NCI-H1092 treated with DMSO at 0.1 percent for 48 hours (cell line): Measurements from ENCODE around the gene IP6K2.
"Not testable (repeated sequence)": the region's sequence is repeated elsewhere in the genome, so short reads cannot be mapped to it uniquely, and the experiment has no call there.

ENCODE experiments used
- DNase-seq: peaks from one replicate; lab custom pipeline; 2025; lab: John Stamatoyannopoulos, UW

The IP6K2 gene

GRCh38 chr3:48725185-48725855, 8.3 kb upstream of the IP6K2 start:
- not testable (repeated sequence) for DNase-seq

- no peak for DNase-seq
These were observed 6.7 kb upstream of the IP6K2 start for GRCh38 chr3:48723725-48724124.

- not testable (repeated sequence) for DNase-seq
These were observed 6.3 kb upstream of the IP6K2 start for GRCh38 chr3:48723293-48723692.

- DNase-seq: peak; percentile 40
These were observed 476 bp downstream of the IP6K2 start for GRCh38 chr3:48716508-48716981.

GRCh38 chr3:48715174-48715800, 1.7 kb downstream of the IP6K2 start:
- no peak for DNase-seq

GRCh38 chr3:48711727-48712126, 5.3 kb downstream of the IP6K2 start:
- no peak for DNase-seq

- no peak for DNase-seq
These were observed 8.0 kb downstream of the IP6K2 start for GRCh38 chr3:48709051-48709461.

- DNase-seq: no peak
These were observed 8.5 kb downstream of the IP6K2 start for GRCh38 chr3:48708481-48708889.

GRCh38 chr3:48707157-48707556, 9.9 kb downstream of the IP6K2 start:
- DNase-seq: no peak

GRCh38 chr3:48702320-48702920, 14.6 kb downstream of the IP6K2 start:
- DNase-seq: no peak

- DNase-seq: no peak
These were observed 16.2 kb downstream of the IP6K2 start for GRCh38 chr3:48700731-48701405.

GRCh38 chr3:48698891-48699290, 18.1 kb downstream of the IP6K2 start:
- no peak for DNase-seq

- no peak for DNase-seq
These were observed 19.1 kb downstream of the IP6K2 start for GRCh38 chr3:48697952-48698351.

- DNase-seq: no peak
These were observed 20.4 kb downstream of the IP6K2 start for GRCh38 chr3:48696601-48697000.

GRCh38 chr3:48696156-48696555, 20.9 kb downstream of the IP6K2 start:
- no peak for DNase-seq

- DNase-seq: peak; percentile 26
These were observed 21.6 kb downstream of the IP6K2 start for GRCh38 chr3:48695393-48695753.

GRCh38 chr3:48694610-48695392, 22.2 kb downstream of the IP6K2 start:
- DNase-seq: peak; percentile 38

- DNase-seq: no peak
These were observed 23.2 kb downstream of the IP6K2 start for GRCh38 chr3:48693826-48694225.

GRCh38 chr3:48692551-48692950, 24.5 kb downstream of the IP6K2 start:
- DNase-seq: no peak

GRCh38 chr3:48690846-48691458, 26.1 kb downstream of the IP6K2 start:
- no peak for DNase-seq

- DNase-seq: no peak
These were observed 27.6 kb downstream of the IP6K2 start for GRCh38 chr3:48689384-48689783.

GRCh38 chr3:48688737-48689075, 28.3 kb downstream of the IP6K2 start:
- no peak for DNase-seq
